GM10266 (cell line): ENCODE results near the gene MYOCD.

Source experiments
- DNase-seq: peaks from one replicate; pipeline ENCODE4 v3.0.0; 2012; ENCODE audit errors: extremely low spot score
- CTCF ChIP-seq: IDR thresholded peaks from 2 replicates; pipeline ENCODE4 v1.5.1; 2012; ENCODE audit warnings: mild to moderate bottlenecking, low read depth; ENCODE audit not compliant: control insufficient read depth, insufficient read depth; ENCODE audit errors: missing control alignments

MYOCD gene

DNA sequence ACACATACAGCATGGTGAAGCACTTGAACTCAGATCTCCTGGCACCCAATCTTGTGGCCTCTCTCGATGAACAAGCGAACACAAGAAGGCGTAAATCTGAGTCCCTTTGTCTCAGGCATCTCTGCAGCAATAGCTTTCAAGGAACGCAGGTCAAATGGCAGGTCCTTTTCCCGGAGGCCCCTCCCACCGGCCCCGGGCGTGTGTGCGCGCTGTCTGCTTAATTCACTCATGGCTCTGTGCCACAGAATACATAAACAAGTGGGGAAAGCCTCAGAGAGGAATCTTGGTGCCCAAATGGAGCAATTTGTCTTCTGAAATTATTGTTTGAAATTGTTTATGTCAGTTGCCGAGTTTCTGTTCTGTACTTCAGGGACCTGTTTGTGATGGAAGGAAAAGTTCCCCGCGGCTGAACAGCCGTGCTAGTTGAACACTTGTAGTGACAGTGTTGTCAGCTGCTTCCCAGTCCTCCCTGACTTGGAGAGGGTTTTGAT, 14.8 kb downstream of the MYOCD start:
- DNase-seq: no peak
- TF ChIP-seq CTCF: no peak

GRCh38 chr17:12680993-12681392, 15.3 kb downstream of the MYOCD start:
- no peak for TF ChIP-seq CTCF
- DNase-seq: no peak

DNA sequence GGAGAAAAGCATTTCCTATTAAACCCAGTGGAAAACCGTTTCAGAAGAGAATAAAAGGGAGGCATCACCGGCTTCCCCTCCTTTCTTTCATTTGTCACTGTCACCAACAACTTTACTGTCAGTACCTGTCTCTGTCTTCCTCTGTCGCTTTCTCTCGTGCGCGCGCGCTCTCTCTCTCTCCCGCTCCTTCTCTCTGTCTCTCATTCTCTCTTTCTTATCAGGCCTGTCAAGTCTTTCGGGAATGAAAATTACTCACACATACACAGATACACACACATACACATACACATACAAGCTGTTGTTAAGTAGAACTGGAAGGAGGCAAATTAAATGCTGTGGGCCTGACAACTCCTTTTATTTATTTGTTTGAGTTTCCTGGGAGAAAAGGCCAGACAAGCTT, 17.6 kb downstream of the MYOCD start:
- no peak for TF ChIP-seq CTCF
- DNase-seq: no peak

- DNase-seq: no peak
- no peak for TF ChIP-seq CTCF
Measured at GRCh38 chr17:12686486-12686885, 20.8 kb downstream of the MYOCD start.

DNA sequence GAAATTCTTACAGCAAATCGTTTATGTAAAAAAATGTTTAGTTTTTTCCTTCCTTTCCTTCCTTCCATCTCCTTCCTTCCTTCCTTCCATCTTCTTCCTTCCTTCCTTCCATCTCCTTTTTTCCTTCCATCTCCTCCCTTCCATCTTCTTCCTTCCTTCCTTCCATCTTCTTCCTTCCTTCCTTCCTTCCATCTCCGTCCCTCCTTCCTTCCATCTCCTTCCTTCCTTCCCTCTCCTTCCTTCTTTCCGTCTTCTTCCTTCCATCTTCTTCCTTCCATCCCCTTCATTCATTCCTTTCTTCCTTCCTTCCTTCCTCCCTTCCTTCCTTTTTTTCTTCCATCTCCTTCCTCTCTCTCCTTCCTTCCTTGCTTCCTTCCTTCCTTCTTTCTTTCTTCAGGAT, 22.7 kb downstream of the MYOCD start:
- TF ChIP-seq CTCF: no peak
- DNase-seq: no peak

GRCh38 chr17:12691173-12691572, 25.5 kb downstream of the MYOCD start:
- TF ChIP-seq CTCF: no peak
- no peak for DNase-seq

DNA sequence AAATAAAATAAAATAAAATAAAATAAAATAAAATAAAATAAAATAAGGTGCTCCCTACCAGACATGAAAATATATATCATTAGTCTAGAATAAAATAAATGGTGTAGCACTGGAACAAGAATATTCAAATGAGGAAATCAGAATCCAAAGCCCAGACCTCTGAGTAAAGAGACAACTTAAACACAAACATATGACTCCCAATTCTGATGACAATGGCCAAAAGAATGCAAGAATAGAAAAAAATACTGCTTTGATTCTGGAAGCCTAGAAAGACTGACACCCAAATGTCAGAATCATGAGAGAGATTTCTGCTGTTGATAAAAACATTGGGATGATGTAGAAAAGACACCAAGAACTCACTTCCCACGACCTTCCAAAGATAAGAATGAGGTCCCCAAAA, 27.9 kb downstream of the MYOCD start:
- DNase-seq: no peak
- no peak for TF ChIP-seq CTCF

GRCh38 chr17:12706070-12706469, 40.4 kb downstream of the MYOCD start:
- no peak for TF ChIP-seq CTCF
- no peak for DNase-seq
